Esophagus muscularis mucosa (tissue), 4 donors: ENCODE data around the gene PRPF6. TPM values are rescaled to one million over a fixed set of nuclear protein-coding genes. Genes with fewer than 3 reads are reported as not detected.

ENCODE experiments used
- DNase-seq: peaks from one replicate; pipeline ENCODE4 v3.0.0-alpha.2; 2017; ENCODE audit errors: extremely low spot score
- H3K27ac ChIP-seq, 4 donors: fragments of 200-600 bp; sonication (generic); replicated peaks in 1 of 4; 1 replicate in 3 of 4; 2 replicates in 1 of 4; pipeline ENCODE4 v1.5.1; 2016 to 2019; ENCODE audit warnings: mild to moderate bottlenecking in 1 of 4
- H3K27me3 ChIP-seq, 4 donors: fragments of 200-600 bp; sonication (generic); one replicate each; pipeline versions ENCODE4 v1.5.1 to v1.6.0; 2016 to 2019
- H3K36me3 ChIP-seq, 4 donors: fragments of 200-600 bp; sonication (generic); one replicate each; pipeline ENCODE4 v1.5.1; 2016 to 2019
- H3K4me1 ChIP-seq, 4 donors: fragments of 200-600 bp; sonication (generic); one replicate each; pipeline ENCODE4 v1.5.1; 2016 to 2019
- H3K4me3 ChIP-seq, 4 donors: fragments of 200-600 bp; sonication (generic); 1 replicate in 2 of 4; 2 replicates in 2 of 4; pipeline ENCODE4 v1.5.1; 2016 to 2019; ENCODE audit warnings: mild to moderate bottlenecking in 4 of 4, moderate library complexity in 1 of 4
- H3K9me3 ChIP-seq, 4 donors: fragments of 200-600 bp; sonication (generic); 1 replicate in 3 of 4; 2 replicates in 1 of 4; pipeline ENCODE4 v1.5.1; 2016 to 2019
- CTCF ChIP-seq, 3 experiments: fragments of 200-600 bp in 2 of 3; fragments of 450-650 bp in 1 of 3; sonication (generic) in 2 of 3; IDR thresholded peaks; one replicate each; pipeline ENCODE4 v1.5.1; 2017 to 2019; ENCODE audit warnings: antibody characterized with exemption in 3 of 3, mild to moderate bottlenecking in 2 of 3, moderate library complexity in 1 of 3
- EP300 ChIP-seq: sonication (generic); formaldehyde crosslinking; IDR thresholded peaks from one replicate; pipeline ENCODE4 v1.6.1; 2017; ENCODE audit warnings: antibody characterized with exemption
- POLR2A ChIP-seq: fragments of 450-650 bp; IDR thresholded peaks from one replicate; pipeline ENCODE4 v1.6.1; 2017; ENCODE audit warnings: antibody characterized with exemption, moderate library complexity, mild to moderate bottlenecking, low read depth
- POLR2AphosphoS5 ChIP-seq, 2 donors: sonication (generic); formaldehyde crosslinking; IDR thresholded peaks; one replicate each; pipeline ENCODE4 v1.6.1; 2017; ENCODE audit warnings: antibody characterized with exemption in 2 of 2
- WGBS: methylation state at CpG from one replicate; pipeline ENCODE4 v1.1.5; 2018; 5-methylcytosine and 5-hydroxymethylcytosine counted together
- intact Hi-C: fragments of 100-400 bp; cut with DNase I; formaldehyde crosslinking; loops from one replicate; pipeline ENCODE4 v1.15.1; 2023
- total RNA-seq, 4 donors: library from RNA; depleted of rRNA; stranded (reverse); fragments of >200 nt; gene quantifications; one replicate each; pipeline versions ENCODE4 v1.1.0 to v1.2.1, GENCODE V29; 2016

Gene PRPF6
- total RNA-seq, 4 donors from 2014 or later: 46.1 to 64.9 (median 58.7) TPM

- intact Hi-C loops: no loop called here
- Histone ChIP-seq H3K27me3 (no peaks in the 10 kb centered on the region), H3K36me3 (peaks cover 98 to 100% (median 99%) of the 10 kb centered on the region in 4 donors), H3K27ac (no peak overlapping the region), H3K4me3 (no peak overlapping the region), H3K9me3 (no peaks in the 10 kb centered on the region), H3K4me1 (no peaks in the 10 kb centered on the region)
- WGBS: 84% methylated on average over 15 of the region's 17 CpGs
- no peak for DNase-seq
- TF ChIP-seq EP300 (no peak), CTCF (IDR thresholded peaks at IDR 0.05) (no peak), POLR2AphosphoS5 (IDR thresholded peaks at IDR 0.05) (no peak), POLR2A (no peak)
Measured at GRCh38 chr20:64024141-64024990, 43.4 kb downstream of the PRPF6 start.

GRCh38 chr20:64025101-64025825 lies 44.3 kb downstream of the PRPF6 start:
- Histone ChIP-seq H3K27me3 (no peaks in the 10 kb centered on the region), H3K36me3 (peaks cover 98 to 100% (median 99%) of the 10 kb centered on the region in 4 donors), H3K4me1 (no peaks in the 10 kb centered on the region), H3K9me3 (no peaks in the 10 kb centered on the region), H3K27ac (no peak overlapping the region), H3K4me3 (no peak overlapping the region)
- intact Hi-C loops: no loop called here
- WGBS: 91% methylated on average over 17 of the region's 18 CpGs
- TF ChIP-seq POLR2A: no peak
- no peak for TF ChIP-seq POLR2AphosphoS5 (IDR thresholded peaks at IDR 0.05)
- TF ChIP-seq CTCF (IDR thresholded peaks at IDR 0.05): no peak
- DNase-seq: no peak

GRCh38 chr20:64025826-64026412 lies 45.0 kb downstream of the PRPF6 start:
- Histone ChIP-seq H3K9me3 (no peaks in the 10 kb centered on the region), H3K36me3 (peaks cover 99 to 100% (median 100%) of the 10 kb centered on the region in 4 donors)
- intact Hi-C loops: no loop called here

GRCh38 chr20:64027981-64028685 lies 47.2 kb downstream of the PRPF6 start:
- Histone ChIP-seq H3K27ac (no peak overlapping the region), H3K4me3 (no peak overlapping the region), H3K9me3 (no peaks in the 10 kb centered on the region), H3K27me3 (no peaks in the 10 kb centered on the region), H3K36me3 (peaks cover 90 to 100% (median 100%) of the 10 kb centered on the region in 4 donors), H3K4me1 (no peaks in the 10 kb centered on the region)
- intact Hi-C loops: no loop called here
- no peak for DNase-seq
- WGBS: 82% methylated on average over 13 of the region's 24 CpGs
- no peak for TF ChIP-seq POLR2AphosphoS5 (IDR thresholded peaks at IDR 0.05)
- no peak for TF ChIP-seq EP300
- TF ChIP-seq CTCF (IDR thresholded peaks at IDR 0.05): no peak
- TF ChIP-seq POLR2A: no peak

More at GRCh38 chr20:64025826-64026412, 45.0 kb downstream of the PRPF6 start:
- DNase-seq: no peak
- no peaks in the 10 kb centered on the region for H3K27me3 ChIP-seq
- no peaks in the 10 kb centered on the region for H3K4me1 ChIP-seq
- H3K27ac ChIP-seq: no peak overlapping the region
- H3K4me3 ChIP-seq: no peak overlapping the region
- 88% methylated on average over 16 of the region's 29 CpGs for WGBS
- no peak for TF ChIP-seq EP300
